Fibroblast of skin of left biceps (primary cell): Measurements from ENCODE around the gene DESI2.
A peak's percentile ranks its signal among the peaks of the same experiment; 100 is the strongest.

ENCODE experiments used
- DNase-seq, 2 experiments: peaks; one replicate each; pipeline ENCODE4 v3.0.0-alpha.2; 2013; ENCODE audit warnings: low read depth in 2 of 2

DESI2 gene

GRCh38 chr1:244751271-244751895, 98.5 kb downstream of the DESI2 start:
- no peak for DNase-seq

DNA sequence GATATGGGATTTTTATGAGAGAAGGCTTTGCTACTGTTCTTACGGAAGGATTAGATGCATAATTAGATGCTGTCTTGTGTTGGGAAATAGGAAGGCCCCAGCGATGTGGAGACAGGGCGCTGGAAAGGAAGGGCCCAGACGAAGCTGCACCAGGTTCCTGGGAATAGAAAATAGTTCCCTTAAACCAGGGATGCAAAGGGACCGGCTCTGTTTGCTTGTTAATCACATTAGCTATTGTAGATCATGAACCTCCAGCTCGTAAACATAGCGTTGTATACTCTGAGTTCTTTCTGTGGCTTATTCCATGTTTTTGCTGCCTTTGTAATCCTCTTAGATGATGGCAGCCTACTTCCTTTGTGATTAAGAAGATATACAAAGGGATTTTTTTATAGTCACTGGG, 102.7 kb downstream of the DESI2 start:
- no peak for DNase-seq

DNA sequence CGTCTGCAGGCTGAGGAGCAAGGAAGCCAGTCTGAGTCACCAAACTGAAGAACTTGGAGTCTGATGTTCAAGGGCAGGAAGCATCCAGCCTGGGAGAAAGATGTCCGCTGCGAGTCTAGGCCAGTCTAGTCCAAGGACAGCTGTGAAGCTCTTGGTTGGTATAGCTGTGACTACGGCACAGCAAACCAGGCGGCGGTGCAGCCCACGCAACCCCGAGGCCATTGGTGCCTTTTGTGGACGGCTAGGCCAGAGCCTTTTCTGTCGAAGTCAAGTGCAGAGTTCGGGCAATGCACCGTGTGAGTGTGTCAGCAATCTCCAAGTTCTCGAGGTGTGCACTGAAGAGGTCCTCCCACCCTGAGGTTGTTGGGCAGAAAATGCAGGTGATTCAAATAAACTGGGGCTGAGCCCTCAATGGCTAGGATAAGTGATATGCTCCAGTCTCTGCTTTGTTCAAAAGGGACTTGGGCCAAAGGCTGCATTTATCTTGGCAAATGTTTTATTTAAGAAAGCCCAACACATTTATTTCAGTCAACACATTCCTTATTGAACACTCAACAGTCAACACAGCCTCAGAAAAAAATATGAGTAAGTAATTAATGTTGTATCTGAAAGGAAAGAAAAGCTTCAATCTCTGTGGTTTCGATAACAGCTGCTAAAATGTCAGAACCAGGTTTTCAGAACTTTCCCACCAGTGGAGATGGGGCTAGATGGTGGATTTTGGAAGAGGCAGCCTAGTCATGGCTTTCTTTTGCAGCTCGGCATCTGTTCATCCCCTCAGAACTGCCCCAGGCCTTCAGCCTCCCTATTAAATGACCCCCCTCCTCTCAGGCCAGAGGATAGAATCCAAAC, 104.4 kb downstream of the DESI2 start:
- DNase-seq, result peak; percentile 48 to 57
